GM19239 (cell line): Measurements from ENCODE around the gene LRRC15.

Experiments
- DNase-seq: peaks from one replicate; pipeline ENCODE4 v3.0.0; 2011; ENCODE audit warnings: low spot score; ENCODE audit not compliant: insufficient read length
- FAIRE-seq: peaks from 2 replicates; lab custom pipeline; 2011; peaks lifted over from hg19 to GRCh38; lab: Jason Lieb, UNC

LRRC15 gene

GRCh38 chr3:194322678-194323211 lies 46.8 kb downstream of the LRRC15 start:
- DNase-seq (no peak), FAIRE-seq (no peak)

GRCh38 chr3:194321693-194322640 lies 47.6 kb downstream of the LRRC15 start:
- no peak for DNase-seq
- FAIRE-seq, result no peak

- no peak for FAIRE-seq
- DNase-seq, result no peak
Measured at GRCh38 chr3:194320744-194321243, 48.7 kb downstream of the LRRC15 start.

- FAIRE-seq, result no peak
Measured at GRCh38 chr3:194320100-194320499, 49.4 kb downstream of the LRRC15 start.

DNA sequence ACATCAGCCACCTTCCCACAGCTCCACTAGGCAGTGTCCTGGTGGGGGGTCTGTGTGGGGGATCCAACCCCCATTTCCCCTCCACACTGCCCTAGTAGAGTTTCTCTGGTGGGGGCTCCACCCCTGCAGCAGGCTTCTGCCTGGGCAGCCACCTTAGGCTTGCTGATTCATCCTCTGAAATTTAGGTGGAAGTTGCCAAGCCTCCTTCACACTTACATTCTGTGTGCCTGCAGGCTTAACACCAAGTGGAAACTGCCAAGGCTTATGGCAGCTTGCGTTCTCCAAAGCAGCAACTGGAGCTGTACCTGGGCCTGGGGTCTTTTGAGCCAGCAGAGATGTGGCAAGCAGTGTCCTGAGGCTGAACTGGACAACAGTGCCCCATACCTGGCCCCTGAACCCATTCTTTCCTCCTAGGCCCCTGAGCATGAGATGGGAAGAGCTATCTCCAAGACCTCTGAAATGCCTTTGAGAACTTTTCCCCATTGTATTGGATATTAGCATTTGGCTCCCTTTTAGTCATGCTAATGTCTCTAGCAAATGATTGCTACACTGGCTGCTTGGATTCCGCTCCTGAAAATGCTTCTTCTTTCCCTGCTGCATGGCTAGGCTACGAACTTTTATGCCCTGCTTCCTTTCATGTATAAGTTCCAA lies 50.9 kb downstream of the LRRC15 start:
- FAIRE-seq, result no peak

More at GRCh38 chr3:194320100-194320499, 49.4 kb downstream of the LRRC15 start:
- no peak for DNase-seq

GRCh38 chr3:194316918-194317317 lies 52.6 kb downstream of the LRRC15 start:
- FAIRE-seq (no peak), DNase-seq (no peak)

More for the DNA sequence above, 50.9 kb downstream of the LRRC15 start:
- no peak for DNase-seq

DNA sequence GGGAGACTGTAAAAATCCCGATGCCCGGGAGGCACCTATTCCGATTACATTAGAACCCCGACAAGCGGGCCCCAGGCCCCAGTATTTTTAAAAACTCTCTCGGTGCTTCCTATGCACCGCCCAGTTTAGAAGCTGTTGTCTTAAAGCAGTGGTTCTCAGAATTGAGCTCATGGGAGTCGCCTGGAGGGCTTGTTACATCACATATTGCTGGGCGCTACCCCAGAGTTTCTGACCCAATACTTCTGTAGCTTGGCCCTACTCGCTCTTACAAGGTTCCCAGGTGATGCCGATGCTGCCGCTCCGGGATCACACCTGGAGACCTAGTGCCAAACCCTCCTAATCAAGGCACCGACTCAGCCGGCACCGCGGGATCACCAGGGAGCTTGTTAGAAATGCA lies 53.6 kb downstream of the LRRC15 start:
- FAIRE-seq (no peak), DNase-seq (no peak)

GRCh38 chr3:194315088-194315964 lies 54.2 kb downstream of the LRRC15 start:
- FAIRE-seq, result peak; percentile 68

DNA sequence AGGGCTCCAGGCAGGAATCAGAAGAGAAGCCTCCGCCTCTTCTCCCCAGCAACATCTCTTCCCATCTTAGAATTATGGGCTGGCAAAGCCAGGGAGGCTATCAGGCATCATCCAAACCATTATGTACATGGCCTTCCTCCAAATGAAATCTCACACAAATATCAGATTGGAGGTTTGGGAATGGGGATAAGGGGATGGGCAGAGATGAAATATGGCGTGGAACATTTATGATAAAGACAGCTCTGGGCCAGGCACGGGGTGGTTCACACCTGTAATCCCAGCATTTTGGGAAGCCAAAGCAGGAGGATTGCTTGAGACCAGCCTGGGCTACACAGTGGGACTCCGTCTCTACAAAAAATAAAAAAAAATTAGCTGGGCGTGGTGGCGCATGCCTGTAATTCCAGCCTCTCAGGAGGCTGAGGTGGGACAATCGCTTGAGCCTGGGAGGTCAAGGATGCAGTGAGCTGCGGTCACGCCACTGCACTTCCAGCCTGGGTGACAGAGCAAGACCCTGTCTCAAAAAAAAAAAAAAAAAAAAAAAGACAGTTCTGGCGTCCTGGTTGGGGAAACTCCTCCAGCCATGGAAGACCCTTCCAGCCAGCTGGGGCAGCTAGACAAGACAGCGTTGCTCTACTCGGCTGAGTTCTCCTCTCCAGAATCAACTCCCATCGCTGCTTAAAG lies 55.0 kb downstream of the LRRC15 start:
- FAIRE-seq (no peak), DNase-seq (no peak)

More at GRCh38 chr3:194315088-194315964, 54.2 kb downstream of the LRRC15 start:
- DNase-seq, result peak; percentile 87

DNA sequence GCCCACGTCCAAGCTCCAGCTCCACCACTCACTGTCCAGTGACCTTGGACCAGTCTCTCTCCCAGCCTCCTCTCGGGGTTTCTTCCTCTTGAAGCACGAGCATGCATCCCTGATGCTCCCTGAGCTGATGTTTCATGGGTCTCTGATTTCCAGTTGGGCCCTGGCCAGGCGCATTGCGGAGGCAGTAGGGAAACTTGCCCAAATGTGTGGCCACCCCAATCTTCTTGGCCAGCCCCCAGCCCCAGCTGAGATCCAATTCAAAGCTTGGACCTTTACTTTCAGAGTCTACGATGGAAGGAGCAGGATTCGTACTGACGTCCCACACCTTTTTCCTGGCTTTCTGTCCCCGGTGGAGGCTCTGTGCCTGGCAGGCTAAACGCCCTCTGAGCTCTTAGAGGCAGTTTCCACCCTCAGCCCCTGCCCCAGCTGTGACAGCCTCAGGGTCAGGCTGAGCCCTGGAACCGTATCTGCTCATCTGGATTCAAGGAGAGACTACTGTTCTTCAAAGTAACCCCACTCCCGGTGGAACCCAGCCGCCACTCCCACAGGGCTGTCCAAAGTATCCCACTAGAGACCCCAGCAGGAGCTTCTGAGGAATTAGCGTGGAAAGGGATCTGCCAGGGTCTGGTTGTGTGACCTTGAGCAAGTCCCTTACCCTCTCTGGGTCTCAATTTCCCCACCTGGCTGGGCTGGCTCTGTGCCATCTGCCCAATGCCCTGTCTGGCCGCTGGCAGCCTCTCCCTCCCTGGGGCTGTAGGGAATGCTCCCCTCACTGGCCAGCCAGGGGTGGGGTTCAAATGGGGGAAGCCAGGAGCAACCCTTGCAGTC lies 55.8 kb downstream of the LRRC15 start:
- FAIRE-seq, result no peak
- no peak for DNase-seq

GRCh38 chr3:194312743-194313281 lies 56.7 kb downstream of the LRRC15 start:
- no peak for FAIRE-seq
- DNase-seq, result no peak

GRCh38 chr3:194312186-194312742 lies 57.3 kb downstream of the LRRC15 start:
- no peak for FAIRE-seq

GRCh38 chr3:194311000-194311399 lies 58.5 kb downstream of the LRRC15 start:
- FAIRE-seq (no peak), DNase-seq (no peak)

More at GRCh38 chr3:194312186-194312742, 57.3 kb downstream of the LRRC15 start:
- no peak for DNase-seq

- DNase-seq, result no peak
- no peak for FAIRE-seq
Measured at GRCh38 chr3:194310060-194310835, 59.3 kb downstream of the LRRC15 start.

DNA sequence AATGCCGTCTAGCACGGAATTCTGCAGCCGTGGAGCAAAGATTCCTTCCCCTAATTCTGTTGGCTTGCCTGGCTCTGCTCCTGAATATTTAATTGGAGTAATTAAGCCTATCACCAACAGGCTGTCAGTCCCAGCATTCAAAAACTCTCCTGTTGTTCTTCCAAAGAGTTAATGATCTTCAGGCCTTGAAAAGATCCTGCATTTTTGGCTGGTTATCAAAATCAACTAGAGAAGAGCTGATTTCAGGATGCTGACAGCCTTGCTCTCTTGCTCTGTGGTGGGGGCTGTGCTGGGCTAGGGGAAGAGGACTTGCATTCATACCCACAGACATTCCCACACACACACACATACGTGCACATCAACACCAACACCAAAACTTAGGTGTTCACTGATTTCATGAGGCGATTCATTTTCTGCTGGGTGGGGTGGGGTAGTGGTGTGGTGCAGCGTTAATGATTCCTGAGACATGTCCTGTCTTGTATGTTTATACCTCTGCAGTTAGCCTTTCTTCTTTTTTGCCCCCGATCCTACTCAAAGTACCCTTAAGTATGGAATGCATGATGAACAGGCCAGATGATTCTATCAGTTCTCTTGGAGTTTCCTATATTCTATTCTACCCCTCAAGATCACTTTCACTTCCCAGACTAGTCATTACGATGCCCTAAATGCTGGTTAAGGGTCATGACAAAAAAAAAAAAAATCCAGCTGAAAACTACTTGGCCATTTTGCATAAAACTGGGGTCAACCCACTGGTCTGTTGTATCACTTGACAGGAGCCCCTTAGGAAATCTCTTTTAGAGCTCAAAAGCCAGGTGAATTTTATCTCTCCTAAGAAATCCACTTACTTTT lies 60.7 kb downstream of the LRRC15 start:
- FAIRE-seq, result peak; percentile 75
- DNase-seq, result no peak

GRCh38 chr3:194307849-194308248 lies 61.7 kb downstream of the LRRC15 start:
- FAIRE-seq (no peak), DNase-seq (no peak)
